ENCODE measurements around the gene NFIX.
"Not testable (repeated sequence)": the region's sequence is repeated elsewhere in the genome, so short reads cannot be mapped to it uniquely, and the experiment has no call there.

Gene NFIX

DNA sequence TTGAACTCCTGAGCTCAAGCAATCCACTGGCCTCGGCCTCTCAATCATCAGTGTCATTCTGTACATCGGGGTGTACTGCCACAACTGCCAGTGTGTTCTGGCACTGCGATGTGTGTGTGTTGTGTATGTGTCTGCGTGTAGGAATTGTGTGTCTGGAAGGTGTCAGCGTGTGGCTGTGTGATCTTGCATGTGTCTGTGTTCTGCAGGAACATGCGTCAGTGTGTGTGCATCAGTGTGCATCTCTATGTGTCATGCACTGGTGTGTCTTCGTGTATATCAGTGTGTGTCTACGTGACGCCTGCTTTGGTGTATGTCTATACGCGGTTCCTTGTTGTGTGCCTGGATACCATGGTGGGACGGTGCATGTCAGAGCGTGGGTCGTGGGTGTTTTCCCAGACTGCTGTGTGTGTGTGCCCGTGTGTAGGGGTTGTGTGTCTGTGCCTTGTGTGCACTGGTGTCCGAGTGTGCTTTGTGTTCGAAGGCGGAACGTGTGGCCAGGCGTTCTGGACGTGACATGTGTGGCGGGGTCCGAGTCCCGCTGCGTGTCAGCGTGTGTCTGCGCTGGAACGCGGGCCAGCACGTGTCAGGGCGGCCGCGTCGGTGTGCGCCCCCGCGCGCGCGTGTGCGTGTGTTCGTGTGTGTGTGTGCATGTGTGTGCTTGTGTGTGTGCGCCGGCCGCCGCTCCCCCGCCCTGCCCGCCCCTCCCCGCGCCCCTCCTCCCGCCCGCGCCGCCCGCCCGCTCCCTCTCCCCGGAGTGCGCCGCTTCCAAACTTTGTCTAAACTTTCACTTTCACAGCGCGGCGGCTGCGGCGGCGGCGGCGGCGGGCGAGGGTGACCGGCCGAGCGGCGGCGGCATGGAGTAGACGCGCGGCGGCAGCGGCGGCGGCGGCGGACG lies at the start of gene NFIX:
Gene NFIX, plus strand, starts transcription at position 775 of the 895 bp plus-strand sequence. CDS start 363 bp downstream, outside the sequence.
- DNase-seq (ENCODE audit: extremely low spot score, insufficient read length, low read depth) = peak; percentile 33

DNA sequence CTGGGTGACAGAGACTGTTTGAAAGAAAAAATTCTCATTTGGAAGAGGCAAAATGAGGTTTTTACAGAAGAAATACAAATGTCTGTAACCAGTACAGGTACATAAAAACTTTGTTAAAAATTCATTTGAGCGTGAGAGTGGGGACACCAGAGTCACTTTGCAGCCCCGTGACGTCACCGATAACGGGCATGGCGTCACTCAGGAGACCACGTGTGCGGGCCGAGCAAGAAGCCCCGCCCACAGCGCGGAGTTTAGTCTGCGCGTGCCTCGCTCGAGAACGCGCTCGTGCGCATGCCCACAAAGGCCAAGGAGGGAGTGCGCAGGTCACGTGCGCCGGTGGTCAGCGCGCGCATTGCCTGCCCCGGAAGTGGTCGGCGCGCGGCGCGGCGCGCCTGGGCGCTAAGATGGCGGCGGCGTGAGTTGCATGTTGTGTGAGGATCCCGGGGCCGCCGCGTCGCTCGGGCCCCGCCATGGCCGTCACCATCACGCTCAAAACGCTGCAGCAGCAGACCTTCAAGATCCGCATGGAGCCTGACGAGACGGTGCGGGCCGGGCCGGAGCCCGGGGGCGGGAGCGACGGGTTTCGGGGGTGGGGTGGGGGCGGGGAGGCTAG lies 49.7 kb upstream of the NFIX start, which contains the start of gene RAD23A:
Gene RAD23A, plus strand, starts transcription at position 384 of the 613 bp plus-strand sequence. Its CDS starts 87 bp downstream, at position 471.
- FAIRE-seq (peak; percentile 96), DNase-seq (ENCODE audit: extremely low spot score, insufficient read length, low read depth) (peak; percentile 77)

More for the DNA sequence above, at the start of gene NFIX:
- no peak for FAIRE-seq

DNA sequence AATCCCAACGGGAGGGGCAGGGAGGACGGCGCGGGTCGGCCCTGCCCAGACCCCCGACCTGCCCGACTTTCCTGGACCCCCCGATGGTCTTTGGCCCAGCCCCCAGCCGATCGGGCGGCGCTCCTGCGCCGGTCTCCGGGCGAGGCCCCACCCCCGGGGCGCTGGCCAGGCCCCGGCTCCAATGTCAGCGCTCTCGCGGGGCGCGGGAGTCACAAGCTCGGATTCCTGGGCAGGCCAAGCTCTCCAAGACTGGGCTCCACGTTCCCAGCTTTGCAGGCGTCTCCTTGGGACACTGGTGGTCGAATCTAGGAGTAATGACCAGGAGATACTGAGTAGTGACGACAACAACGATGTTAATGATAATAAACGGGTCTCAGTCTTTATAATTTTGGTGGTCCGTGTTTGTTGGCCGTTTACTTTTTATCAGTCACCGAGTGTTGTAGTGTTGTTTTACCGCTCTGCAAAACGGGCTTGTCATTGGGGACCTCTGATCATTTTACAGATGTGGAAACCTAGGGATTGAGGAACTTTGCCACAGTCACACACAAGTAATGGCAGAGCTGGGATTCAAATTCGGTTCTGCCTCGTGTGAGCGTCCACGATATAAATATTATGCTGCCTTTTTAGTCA lies 49.1 kb upstream of the NFIX start:
- DNase-seq (ENCODE audit: extremely low spot score, insufficient read length, low read depth) = no peak
- peak; percentile 35 for FAIRE-seq

DNA sequence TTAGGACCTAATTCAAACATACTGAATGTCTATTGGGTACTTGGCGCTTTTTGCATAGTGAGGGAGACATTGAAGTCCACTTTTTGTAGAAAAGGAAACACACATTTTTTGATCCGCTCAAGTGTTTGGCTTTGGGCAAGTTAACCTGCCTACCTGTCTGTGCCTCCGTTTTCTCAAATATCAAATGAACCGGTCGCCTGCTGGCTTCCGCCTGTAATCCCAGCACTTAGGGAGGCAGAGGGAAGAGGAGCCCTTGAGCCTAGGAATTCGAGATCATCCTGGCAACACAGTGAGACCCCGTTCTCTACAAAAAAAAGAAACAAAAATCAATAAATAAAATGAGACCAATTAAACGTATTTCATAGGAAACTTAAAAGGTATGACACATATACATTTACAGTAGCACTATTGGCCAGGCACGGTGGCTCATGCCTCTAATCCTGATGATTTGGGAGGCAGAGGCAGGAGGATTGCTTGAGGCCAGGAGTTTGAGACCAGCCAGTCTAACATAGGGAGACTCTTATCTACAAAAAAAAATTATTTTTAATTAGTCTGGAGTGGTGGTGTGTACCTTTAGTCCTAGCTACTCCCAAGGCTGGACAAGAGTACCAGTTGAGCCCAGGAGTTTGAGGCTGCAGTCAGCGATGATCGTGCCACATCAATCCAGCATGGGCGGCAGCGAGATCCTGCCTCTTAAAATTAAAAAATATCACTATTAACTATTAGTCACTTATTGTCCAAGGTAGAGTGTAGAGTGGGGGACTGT lies 48.4 kb upstream of the NFIX start:
- FAIRE-seq (no peak), DNase-seq (ENCODE audit: extremely low spot score, insufficient read length, low read depth) (no peak)

DNA sequence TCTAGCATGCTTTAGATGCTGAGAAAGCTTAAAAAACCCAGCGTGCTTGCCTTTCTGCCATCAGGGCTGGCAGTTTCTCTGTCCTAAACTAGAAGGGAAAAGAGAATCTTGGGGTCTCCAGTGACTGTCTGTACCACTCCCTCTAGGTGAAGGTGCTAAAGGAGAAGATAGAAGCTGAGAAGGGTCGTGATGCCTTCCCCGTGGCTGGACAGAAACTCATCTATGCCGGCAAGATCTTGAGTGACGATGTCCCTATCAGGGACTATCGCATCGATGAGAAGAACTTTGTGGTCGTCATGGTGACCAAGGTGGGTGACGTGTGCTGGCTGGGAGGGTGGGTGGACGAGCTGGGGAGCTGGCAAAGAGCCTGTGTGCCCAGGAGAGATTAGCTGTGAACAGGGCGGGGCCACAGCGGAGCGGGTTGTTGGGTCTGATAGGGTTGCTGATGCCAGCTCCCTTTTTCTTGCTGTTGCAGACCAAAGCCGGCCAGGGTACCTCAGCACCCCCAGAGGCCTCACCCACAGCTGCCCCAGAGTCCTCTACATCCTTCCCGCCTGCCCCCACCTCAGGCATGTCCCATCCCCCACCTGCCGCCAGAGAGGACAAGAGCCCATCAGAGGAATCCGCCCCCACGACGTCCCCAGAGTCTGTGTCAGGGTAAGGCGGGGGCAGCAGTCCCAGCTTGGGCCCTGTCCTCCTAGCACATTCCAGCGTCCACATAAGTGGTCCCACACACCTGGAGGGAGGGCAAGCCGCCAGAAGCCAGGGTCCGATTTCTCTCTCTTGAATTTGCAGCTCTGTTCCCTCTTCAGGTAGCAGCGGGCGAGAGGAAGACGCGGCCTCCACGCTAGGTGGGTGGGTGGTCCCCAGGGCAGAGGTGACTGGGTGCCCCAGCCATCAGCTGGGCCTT lies 47.3 kb upstream of the NFIX start:
- no peak for FAIRE-seq
- DNase-seq (ENCODE audit: extremely low spot score, insufficient read length, low read depth) = no peak

- FAIRE-seq (no peak), DNase-seq (ENCODE audit: extremely low spot score, insufficient read length, low read depth) (no peak)
Observed at GRCh38 chr19:12948612-12949362, 46.5 kb upstream of the NFIX start.

GRCh38 chr19:12949363-12950283 lies 45.7 kb upstream of the NFIX start:
- FAIRE-seq = no peak
- DNase-seq (ENCODE audit: extremely low spot score, insufficient read length, low read depth) = no peak

GRCh38 chr19:12952050-12952449 lies 43.2 kb upstream of the NFIX start:
- not testable (repeated sequence) for DNase-seq (ENCODE audit: extremely low spot score, insufficient read length, low read depth); FAIRE-seq

DNA sequence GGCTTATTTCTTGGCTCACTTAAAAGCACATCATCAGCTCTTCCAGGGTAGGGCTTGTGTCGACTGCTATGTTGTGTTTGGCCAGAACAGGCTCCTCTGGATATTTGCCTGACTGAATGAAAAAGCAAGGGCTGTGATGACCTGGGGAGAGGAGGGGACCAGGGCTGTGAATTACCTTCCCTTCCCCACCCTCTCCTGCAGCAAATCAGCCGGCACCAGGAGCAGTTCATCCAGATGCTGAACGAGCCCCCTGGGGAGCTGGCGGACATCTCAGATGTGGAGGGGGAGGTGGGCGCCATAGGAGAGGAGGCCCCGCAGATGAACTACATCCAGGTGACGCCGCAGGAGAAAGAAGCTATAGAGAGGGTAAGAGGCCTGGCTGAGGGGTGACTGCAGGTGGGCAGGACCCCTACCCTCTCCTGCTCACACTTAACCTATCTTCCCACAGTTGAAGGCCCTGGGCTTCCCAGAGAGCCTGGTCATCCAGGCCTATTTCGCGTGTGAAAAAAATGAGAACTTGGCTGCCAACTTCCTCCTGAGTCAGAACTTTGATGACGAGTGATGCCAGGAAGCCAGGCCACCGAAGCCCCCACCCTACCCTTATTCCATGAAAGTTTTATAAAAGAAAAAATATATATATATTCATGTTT lies 42.7 kb upstream of the NFIX start:
- no peak for DNase-seq (ENCODE audit: extremely low spot score, insufficient read length, low read depth)

GRCh38 chr19:12953138-12953798 lies 42.0 kb upstream of the NFIX start:
- FAIRE-seq (no peak), DNase-seq (ENCODE audit: extremely low spot score, insufficient read length, low read depth) (no peak)

More for the DNA sequence above, 42.7 kb upstream of the NFIX start:
- FAIRE-seq = no peak

GRCh38 chr19:12953799-12954611 lies 41.3 kb upstream of the NFIX start:
- DNase-seq (ENCODE audit: extremely low spot score, insufficient read length, low read depth) = no peak
- FAIRE-seq = no peak

- FAIRE-seq = no peak
- no peak for DNase-seq (ENCODE audit: extremely low spot score, insufficient read length, low read depth)
Observed at GRCh38 chr19:12954612-12954962, 40.7 kb upstream of the NFIX start.

- FAIRE-seq; DNase-seq (ENCODE audit: extremely low spot score, insufficient read length, low read depth): not testable (repeated sequence)
Observed at GRCh38 chr19:12955575-12955974, 39.7 kb upstream of the NFIX start.

DNA sequence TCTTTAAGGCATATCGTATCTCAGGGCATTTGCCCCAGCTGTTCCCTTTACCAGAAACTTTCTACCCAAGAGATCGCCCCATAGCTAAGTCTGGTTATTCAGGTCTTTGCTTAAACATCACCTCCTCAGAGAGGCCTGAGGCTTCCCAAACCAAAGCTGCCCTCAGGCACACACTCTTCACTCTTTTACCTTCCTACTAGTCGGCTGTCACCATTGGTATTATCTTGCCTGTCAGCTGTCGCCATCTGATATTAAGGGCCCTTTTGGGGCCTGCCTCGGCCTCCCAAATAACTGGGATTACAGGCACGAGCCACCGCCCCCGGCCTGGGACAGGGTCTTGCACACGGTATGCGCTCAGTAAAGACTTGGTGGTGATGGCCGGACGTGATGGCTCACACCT lies 39.3 kb upstream of the NFIX start:
- DNase-seq (ENCODE audit: extremely low spot score, insufficient read length, low read depth) (no peak), FAIRE-seq (no peak)
